HG03520 (cell line): Measurements from ENCODE around the gene TRIM47.

ENCODE experiments used
- ATAC-seq: cut with Tn5 transposase; IDR thresholded peaks from one replicate; pipeline ENCODE4 v1.9.1; 2021; ENCODE audit warnings: mild to moderate bottlenecking, moderate library complexity; ENCODE audit not compliant: unreplicated experiment

Gene TRIM47

DNA sequence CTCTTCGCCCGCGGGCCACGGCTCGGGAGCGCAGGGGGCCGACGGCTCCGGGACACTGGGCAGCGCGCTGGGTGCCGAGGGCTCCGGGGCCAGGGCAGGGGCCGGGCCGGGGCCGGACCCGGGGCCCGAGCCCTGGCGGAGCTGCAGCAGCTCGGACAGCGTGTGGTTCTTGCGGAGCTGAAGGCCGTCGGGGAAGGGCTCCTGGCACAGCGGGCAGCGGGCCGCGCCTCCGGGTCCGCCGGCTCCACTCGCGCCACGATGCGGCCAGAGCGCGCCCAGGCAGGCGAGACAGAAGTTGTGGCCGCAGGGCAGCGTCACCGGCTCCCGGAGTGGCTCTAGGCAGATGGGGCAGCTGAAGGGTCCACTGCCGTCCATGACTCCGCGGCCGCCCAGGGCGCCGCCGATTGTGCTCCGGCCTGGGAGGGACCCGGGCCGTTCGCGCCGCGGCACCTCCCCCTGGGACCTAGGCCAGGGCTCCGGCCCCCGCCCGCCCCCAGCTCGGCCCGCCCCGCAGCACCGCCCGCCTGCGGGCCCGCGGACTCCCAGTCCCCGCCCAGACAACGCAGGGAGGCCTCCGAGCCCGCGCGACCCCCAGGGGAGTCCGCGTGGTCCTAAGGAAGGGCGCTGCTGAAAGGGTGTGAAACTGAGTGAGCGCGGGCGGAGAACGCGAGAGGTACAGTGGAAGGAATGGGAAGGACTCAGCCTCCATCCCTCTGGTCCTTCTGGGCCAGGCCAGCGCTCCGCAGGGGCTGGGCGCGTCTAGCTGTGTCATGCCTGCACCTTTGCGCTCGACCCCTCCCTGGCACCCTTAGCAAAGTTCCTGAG, at the start of gene TRIM47:
TRIM47 (minus strand) TSS at position 408 of the 825 bp plus-strand sequence; CDS start at position 375, 33 bp downstream.
- ATAC-seq: no peak

- ATAC-seq: no peak
Measured at GRCh38 chr17:75927286-75927922, 49.0 kb upstream of the TRIM47 start.

GRCh38 chr17:75926456-75926855, 48.1 kb upstream of the TRIM47 start:
- ATAC-seq: no peak

DNA sequence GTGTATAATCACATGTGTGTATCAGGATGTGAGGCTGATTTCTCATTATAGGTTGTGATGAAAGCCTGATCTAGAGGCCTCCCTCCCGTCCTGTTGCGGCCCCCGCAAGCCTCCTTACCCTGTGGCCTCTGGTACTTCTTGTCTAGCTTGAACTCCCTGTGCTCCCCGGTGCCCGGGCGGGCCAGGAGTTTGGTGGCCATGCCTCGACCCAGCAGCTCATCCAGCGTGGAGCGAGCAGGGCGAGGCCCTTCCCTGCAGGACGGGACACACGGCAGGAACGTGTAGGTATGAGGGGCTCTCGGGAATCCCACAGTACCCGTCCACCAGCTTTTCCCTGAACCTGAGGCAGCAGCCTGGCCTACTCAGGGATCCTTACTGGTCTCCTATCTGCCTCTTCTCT, 47.5 kb upstream of the TRIM47 start:
- no peak for ATAC-seq

DNA sequence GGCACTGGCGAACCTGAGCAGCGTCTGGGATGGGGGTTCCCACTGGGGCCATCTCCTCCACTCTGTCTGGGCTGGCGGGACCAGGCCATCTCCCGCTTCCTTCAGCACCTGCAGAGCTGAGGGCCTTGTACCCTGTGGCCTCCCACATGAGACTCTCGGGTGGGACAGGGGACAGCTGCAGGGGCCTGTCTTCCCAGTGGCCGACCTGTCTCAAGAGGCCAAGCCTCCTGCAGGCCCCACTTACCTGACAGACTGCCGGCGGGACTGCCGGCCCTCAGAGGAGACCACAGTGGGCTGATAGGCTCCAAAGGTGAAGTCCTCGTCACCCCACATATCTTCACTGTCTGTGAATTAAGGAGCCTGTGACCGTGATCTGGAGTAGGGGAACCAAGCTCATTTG, 46.7 kb upstream of the TRIM47 start:
- no peak for ATAC-seq

DNA sequence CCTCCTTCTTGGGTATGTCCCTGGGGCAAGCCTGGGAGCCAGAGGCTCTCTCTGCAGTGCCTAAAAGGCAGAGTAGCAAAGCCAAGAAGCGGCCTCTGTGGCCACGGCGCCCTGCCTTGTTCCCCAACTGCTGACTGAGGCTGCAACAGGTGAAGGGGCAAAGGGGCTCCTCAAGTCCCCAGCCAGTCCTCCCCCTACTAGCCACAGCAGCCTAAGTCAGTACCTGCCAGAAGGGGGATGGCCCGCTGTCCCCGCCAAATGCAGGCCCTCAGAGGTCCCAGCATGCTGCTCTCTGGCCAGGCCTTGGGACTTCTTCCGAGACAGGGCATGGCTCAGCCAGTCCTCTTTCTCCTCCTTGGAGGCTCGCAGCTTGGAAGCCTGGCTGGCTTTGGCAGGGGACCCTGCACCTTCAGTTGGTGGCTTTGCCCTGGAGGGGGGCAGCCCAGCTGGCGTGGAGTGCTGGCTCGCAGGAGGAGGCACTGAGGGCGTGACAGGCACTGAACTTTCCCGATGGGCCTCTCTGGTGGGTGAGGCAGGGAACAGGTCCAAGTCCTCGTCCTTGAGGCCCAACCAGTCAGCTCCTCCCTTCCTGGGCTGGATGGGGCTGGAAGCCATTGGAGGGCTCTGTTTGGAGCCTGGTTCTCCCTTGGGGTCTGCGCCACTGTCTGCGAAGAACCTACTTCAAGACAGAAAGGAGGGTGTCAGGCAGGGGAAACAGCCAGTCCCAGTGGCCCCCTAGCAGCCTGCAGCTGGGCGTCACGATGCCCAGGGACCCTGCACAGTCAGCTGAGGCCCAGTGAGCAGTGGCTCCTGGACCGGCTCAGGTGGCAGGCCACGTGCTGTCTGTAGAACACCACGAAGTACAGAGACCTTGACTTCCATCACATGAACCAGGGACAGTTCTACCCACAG, 44.8 kb upstream of the TRIM47 start:
- ATAC-seq: no peak

GRCh38 chr17:75922173-75922961, 44.0 kb upstream of the TRIM47 start:
- ATAC-seq: no peak

GRCh38 chr17:75921596-75921995, 43.2 kb upstream of the TRIM47 start:
- ATAC-seq: no peak

- ATAC-seq: no peak
Measured at GRCh38 chr17:75920045-75920560, 41.7 kb upstream of the TRIM47 start.

GRCh38 chr17:75919611-75920010, 41.2 kb upstream of the TRIM47 start:
- ATAC-seq: no peak

DNA sequence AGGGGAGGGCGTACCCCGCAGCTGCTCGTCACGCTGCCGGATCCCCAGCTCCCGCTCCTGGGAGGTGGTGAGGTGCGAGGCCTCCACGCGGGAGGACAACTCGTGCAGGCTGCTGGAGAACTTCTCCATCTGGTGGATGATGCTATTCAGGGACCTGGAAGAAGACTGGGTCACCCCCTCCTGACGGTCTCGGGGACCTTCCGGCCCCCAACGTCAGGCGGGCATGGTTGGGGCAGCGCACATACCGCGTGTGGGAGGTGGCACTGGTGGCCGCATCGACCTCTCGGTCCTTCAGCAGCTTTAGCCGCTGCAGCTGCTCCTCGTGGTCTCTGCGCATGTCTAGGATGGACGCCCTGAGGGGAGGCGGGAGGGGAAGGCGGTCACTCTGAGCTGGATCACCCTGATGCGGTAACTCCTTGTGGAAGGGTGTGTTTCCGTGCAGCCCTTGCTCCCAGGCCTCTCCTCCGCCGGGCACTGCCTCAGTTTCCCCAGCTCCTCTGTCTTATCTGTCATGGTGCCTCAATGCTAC, 39.6 kb upstream of the TRIM47 start:
- no peak for ATAC-seq

DNA sequence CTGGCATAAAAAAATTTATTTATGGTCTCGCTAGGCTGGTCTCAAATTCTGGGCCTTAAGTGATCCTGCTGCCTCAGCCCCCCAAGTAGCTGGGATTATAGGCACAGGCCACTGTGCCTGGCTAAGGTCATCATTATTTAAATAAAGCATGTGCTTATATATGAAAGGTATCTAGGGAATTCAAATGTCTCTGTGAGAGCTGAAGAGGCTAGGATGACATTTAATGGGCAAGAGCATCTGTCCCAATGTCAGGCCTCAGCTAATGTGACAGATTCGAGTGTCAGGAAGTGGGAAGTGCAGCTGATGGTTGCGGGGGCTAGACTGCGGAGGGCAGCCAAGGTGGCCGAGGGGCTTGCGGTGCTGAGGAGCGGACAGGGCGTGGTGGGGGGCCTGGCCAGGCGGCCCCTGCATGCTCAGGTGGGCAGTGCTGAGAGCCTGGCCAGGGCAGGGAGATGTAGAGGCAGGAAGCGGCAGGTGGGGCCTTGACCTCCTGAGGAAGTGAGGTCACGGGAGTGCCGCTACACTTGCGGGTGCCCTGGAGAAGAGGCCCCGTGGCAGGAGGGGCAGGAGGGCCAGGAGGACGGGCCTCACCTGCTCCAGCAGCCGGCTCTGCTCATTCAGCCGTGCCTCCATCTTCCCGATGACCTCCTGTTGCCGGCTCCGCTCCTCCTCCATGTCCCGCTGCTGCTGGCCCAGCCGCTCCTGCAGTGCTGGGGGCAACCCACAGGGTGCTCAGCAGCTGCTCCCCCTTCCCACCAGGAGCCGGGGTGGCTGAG, 38.9 kb upstream of the TRIM47 start:
- ATAC-seq: no peak

DNA sequence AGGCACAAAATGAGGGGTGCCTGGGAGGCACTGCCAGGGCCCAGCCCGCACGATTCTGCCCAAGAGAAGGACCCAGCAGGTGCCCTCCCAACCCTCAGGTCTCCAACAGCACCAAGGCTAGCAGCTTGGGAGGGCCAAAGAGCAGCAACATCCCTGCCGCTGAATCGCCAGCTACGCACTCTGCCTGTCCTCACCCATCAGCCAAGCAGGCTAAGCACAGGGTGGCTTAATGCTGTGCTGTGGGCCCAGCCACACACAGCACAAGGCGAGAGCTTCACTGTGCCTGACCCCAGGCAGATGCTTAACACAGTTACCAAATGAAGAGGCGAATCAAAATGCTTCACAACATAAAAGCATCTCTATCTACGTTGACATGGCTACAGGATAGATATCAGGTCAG, 36.9 kb upstream of the TRIM47 start:
- no peak for ATAC-seq

- no peak for ATAC-seq
Measured at GRCh38 chr17:75914643-75915267, 36.4 kb upstream of the TRIM47 start.

DNA sequence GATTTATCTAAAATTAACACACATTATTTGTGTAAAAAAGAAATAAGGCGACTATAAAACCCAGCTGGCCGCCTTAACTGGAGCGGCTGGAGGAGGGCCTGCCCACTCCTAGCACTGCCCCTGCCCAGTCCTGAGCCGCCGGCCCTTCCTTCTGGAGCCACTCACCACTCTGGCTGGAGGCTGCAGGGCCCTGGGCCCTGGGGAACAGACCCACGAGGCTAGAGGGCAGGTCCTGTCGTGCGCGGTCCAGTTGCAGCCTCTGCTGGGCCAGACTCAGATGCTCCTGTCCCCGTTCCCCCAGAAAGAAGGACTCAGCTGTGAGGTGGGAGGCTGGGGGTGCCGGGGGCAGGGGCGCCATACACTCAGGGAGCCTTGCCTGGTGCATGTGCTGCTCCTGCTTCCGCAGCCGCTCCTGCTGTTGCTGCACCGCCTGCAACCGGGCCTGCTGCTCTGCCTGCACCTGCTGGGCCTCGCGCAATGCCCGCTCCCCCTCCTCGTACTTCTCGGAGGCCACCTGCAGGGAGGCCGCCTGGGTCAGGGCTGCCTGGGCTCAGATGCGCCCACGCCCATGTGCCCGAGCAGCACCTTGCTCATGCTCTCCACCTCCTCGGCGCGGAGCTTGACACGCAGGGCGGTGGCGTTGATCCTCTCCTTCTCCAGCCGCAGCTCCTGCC, 35.3 kb upstream of the TRIM47 start:
- no peak for ATAC-seq

GRCh38 chr17:75910699-75911098, 32.3 kb upstream of the TRIM47 start:
- ATAC-seq: no peak

DNA sequence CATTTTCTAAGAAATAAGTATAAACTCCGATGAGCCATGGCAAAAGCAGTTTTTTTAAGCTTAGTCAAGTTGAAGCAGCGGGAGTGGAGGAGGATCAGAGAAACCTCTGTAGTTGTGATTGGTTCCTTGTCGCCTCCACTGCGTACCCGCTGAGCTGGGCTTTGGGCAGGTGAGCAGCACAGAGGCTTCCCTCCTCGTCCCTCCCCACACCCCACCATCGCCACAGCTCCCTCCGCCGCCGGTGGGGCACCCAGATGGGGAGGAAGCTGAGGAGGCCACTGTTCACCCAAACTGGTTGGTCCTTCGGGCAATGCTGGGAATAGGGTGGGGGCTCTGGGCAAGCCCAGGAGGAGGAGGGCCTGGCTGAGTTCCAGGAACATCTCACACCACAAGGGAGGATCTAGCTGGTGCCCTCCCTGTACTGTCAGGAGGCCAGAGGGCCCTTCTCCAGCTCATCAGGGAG, 31.5 kb upstream of the TRIM47 start:
- ATAC-seq: no peak
